Measurements from ENCODE around the gene OSBPL10.
"Not testable (repeated sequence)": the region's sequence is repeated elsewhere in the genome, so short reads cannot be mapped to it uniquely, and the experiment has no call there.

The OSBPL10 gene

GRCh38 chr3:31981206-31982181 is at the start of gene OSBPL10, which contains the start of gene ZNF860:
Gene OSBPL10, minus strand, starts transcription at chr3:31981262. Its CDS starts 83 bp downstream, at chr3:31981179.
Gene ZNF860, plus strand, starts transcription at chr3:31981750. Its CDS starts 7,330 bp downstream, at chr3:31989080.
- no peak for DNase-seq (ENCODE audit: low read depth)

- no peak for DNase-seq (ENCODE audit: low read depth)
Measured at GRCh38 chr3:32026593-32026992, 45.5 kb upstream of the OSBPL10 start.

- no peak for DNase-seq (ENCODE audit: low read depth)
Measured at GRCh38 chr3:32022947-32023346, 41.9 kb upstream of the OSBPL10 start.

- DNase-seq (ENCODE audit: low read depth), result no peak
Measured at GRCh38 chr3:32021748-32022147, 40.7 kb upstream of the OSBPL10 start.

- no peak for DNase-seq (ENCODE audit: low read depth)
Measured at GRCh38 chr3:32021155-32021554, 40.1 kb upstream of the OSBPL10 start.

- no peak for DNase-seq (ENCODE audit: low read depth)
Measured at GRCh38 chr3:32018757-32019564, 37.9 kb upstream of the OSBPL10 start.

- DNase-seq (ENCODE audit: low read depth), result no peak
Measured at GRCh38 chr3:32017286-32017685, 36.2 kb upstream of the OSBPL10 start.

- not testable (repeated sequence) for DNase-seq (ENCODE audit: low read depth)
Measured at GRCh38 chr3:32015638-32016037, 34.6 kb upstream of the OSBPL10 start.

- not testable (repeated sequence) for DNase-seq (ENCODE audit: low read depth)
Measured at GRCh38 chr3:32010699-32011098, 29.6 kb upstream of the OSBPL10 start.

GRCh38 chr3:32009957-32010356 is 28.9 kb upstream of the OSBPL10 start:
- DNase-seq (ENCODE audit: low read depth), result no peak

- no peak for DNase-seq (ENCODE audit: low read depth)
Measured at GRCh38 chr3:32009101-32009500, 28.0 kb upstream of the OSBPL10 start.

GRCh38 chr3:32004113-32004765 is 23.2 kb upstream of the OSBPL10 start:
- no peak for DNase-seq (ENCODE audit: low read depth)

- DNase-seq (ENCODE audit: low read depth), result no peak
Measured at GRCh38 chr3:32003380-32003779, 22.3 kb upstream of the OSBPL10 start.

- DNase-seq (ENCODE audit: low read depth), result no peak
Measured at GRCh38 chr3:32002561-32003368, 21.7 kb upstream of the OSBPL10 start.

- DNase-seq (ENCODE audit: low read depth), result no peak
Measured at GRCh38 chr3:32000877-32001276, 19.8 kb upstream of the OSBPL10 start.

GRCh38 chr3:31999907-32000439 is 18.9 kb upstream of the OSBPL10 start:
- DNase-seq (ENCODE audit: low read depth), result no peak

- DNase-seq (ENCODE audit: low read depth), result no peak
Measured at GRCh38 chr3:31997500-31997899, 16.4 kb upstream of the OSBPL10 start.

- DNase-seq (ENCODE audit: low read depth), result no peak
Measured at GRCh38 chr3:31996195-31996594, 15.1 kb upstream of the OSBPL10 start.

- not testable (repeated sequence) for DNase-seq (ENCODE audit: low read depth)
Measured at GRCh38 chr3:31995026-31995425, 14.0 kb upstream of the OSBPL10 start.

GRCh38 chr3:31993843-31994242 is 12.8 kb upstream of the OSBPL10 start:
- DNase-seq (ENCODE audit: low read depth), result no peak

- DNase-seq (ENCODE audit: low read depth), result not testable (repeated sequence)
Measured at GRCh38 chr3:31992995-31993394, 11.9 kb upstream of the OSBPL10 start.

All from T-helper 22 cell (primary cell).